ENCODE data around the gene KRTAP25-1.

KRTAP25-1 gene

GRCh38 chr21:30248844-30249243 lies 40.5 kb downstream of the KRTAP25-1 start:
- DNase-seq (ENCODE audit: low spot score): no peak

GRCh38 chr21:30245061-30245460 lies 44.3 kb downstream of the KRTAP25-1 start:
- DNase-seq (ENCODE audit: low spot score): no peak

DNA sequence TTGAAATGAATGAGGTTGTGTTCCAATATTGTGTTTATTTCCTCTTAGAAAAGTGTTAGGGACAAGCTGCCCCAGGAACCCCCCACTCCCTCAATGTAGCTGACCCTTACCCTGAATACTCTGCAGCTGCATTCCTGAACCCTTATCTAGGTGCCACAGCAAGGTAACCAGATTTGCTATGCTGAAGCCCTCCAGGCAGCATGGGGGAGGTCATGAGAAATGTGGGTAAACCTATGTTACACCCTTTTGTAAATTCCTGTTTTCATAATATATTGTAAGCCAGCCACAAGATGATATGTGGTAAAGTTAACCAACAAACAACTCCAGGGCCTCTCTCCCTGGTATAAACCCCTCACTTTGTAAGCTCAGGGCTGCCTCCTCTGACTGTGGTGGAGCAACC lies 45.6 kb downstream of the KRTAP25-1 start:
- no peak for DNase-seq (ENCODE audit: low spot score)

GRCh38 chr21:30240661-30241060 lies 48.7 kb downstream of the KRTAP25-1 start:
- DNase-seq (ENCODE audit: low spot score): no peak

Measured in NAMALWA (cell line).